HG03432 (cell line): ENCODE results near the gene ICE1.

Experiments used
- ATAC-seq: cut with Tn5 transposase; IDR thresholded peaks from one replicate; pipeline ENCODE4 v1.9.1; 2021; ENCODE audit warnings: mild to moderate bottlenecking, moderate library complexity; ENCODE audit not compliant: unreplicated experiment

ICE1 gene

DNA sequence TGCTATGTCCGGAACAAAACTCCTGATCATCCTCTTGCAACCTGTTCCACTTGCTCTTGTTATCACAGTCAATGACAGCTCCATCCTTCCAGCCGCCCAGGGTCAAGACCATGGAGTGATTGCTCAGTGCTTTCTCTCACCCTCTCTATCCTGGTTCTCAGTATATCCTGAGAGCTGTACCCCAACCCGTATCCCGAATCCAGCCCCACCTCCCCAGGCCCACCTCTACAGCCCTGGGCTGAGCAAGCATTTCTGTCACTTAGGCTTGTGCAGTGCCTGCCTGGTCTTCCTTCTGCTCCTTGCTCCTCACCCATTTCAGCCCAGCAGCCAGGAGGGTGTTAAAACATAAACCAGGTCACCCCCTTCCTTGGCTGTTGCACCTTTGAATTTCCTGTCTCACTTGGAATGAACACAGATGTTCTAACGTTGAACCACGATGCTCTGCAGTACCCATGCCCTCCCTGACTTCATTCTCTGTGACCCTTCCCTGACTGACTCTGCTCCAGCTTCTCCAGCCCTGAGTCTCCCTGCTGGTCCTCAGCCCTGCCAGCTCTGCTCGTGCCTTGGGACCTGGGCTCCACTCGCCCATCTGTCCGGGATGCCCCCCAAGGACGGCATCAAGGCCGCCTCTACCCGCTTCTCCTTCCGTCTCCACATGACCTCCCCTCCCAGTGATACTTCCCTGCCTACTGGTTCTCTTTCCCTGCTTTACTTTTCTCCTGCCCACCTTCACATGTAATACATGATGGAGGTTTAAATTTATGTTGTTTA lies 110.0 kb downstream of the ICE1 start:
- no peak for ATAC-seq

DNA sequence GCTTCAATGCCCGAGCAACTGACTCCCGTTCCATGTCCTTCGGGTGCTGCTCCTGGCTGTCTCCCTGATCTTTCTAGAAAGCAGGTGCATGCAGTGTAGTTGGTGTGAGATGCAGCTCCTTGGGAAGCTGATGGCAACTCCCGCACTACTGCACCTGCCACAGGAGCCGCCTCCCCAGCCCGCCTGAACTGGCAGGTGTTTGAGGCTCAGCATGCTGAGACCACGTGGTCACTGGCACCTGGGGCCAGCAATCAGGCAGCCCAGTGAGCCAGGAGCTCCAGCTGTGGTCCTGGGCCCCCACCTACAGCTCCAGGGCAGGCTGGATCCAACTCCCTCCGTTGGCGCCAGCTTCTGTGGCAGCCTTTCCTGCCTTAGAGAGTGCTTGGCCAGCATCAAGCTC lies 111.5 kb downstream of the ICE1 start:
- ATAC-seq, result no peak

DNA sequence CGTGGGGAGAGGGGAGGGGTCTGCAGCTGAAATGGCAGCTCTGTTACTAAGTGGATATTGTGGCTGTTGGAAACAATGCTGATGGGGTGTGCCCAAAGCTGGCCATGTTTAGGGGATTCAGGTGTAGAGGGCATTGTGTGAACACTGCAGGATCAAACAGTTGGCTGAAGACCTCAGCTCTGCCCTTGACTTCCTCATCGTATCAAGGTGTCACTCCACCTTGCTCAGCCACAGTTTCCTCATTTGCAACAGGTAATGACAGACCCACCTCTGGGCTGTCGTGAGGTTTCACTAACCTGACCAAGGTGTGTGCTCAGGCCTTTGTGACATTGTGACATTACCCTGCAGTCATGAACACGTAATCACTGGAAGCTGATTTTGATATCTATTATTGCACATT lies 111.9 kb downstream of the ICE1 start:
- no peak for ATAC-seq

DNA sequence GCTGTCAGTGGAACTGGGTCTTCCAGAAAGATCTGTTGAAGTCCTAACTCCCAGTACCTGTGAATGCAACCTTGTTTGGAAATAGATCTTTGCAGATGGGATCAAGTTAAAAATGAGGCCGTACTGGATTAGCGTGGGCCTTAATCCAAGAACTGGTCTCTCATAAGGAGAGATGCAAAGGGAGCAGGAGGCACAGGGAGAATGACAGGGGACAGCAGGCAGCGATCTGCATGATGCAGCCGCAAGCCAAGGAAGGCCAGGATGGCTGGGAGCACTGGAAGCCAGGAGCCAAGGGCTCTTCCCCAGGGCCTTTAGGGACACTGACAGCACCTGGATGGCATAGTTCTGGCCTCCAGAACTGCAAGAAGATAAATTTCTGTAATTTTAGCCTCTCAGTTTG lies 114.4 kb downstream of the ICE1 start:
- ATAC-seq, result no peak

DNA sequence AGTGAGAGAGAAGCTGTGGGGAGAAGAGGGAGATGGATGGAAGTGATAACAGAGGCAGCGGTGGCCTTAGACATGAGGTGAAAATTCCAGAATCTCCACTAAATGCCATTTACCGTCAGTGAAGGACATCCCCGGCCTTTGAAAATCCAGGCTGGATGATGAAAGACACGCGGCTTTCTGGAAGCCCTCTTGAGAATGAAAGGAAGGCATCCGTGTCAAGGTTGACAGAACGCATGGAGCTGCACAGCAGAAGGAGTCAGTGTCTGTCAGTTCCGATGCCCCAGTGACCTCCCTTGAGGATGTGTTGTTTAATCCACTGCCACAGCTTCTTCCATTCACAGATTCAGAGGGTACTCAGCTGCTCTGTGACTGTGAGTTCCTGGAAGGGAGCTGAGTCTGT lies 114.9 kb downstream of the ICE1 start:
- ATAC-seq, result no peak

DNA sequence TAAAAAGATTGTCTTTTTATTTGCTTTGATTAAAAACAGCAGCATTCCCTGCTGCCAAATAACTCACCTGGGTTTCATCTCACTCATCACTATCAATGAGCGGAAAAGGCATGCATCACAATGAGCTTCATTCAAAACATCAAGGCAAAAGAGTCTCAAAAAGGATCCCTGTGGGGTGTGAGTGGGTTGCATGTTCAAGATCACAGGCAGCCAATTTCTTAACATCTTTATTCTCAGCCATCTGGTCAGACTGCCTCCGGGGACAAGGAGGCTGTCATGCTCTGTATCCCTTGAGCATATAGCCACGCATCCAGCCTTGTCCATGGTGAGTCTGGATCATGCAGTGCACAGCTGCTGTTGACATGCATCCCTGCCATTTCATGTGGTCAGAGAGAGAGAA lies 117.1 kb downstream of the ICE1 start:
- no peak for ATAC-seq
